ENCODE results near the gene ZNF256. TPM values are rescaled to one million over a fixed set of nuclear protein-coding genes. Genes with fewer than 3 reads are reported as not detected.

ZNF256 gene
- total RNA-seq, 2 experiments from 2014 or later = 6.3 to 6.9 TPM

Other genes starting within 250 kb of the ZNF256 start
- 1 to 10 TPM; 4.4 to 5.0 TPM for gene ZNF154, start 238.5 kb downstream of the ZNF256 start, total RNA-seq
- gene ZNF671, start 220.1 kb downstream of the ZNF256 start, total RNA-seq = 1 to 10 TPM; 7.5 to 8.8 TPM
- gene ZNF776, start 200.9 kb downstream of the ZNF256 start, total RNA-seq = 10 to 100 TPM in 1 of 2 experiments, 1 to 10 TPM in 1; 8.9 to 14.7 TPM
- 10 to 100 TPM; 20.3 to 20.5 TPM for gene ZNF586, start 178.0 kb downstream of the ZNF256 start, total RNA-seq
- 1 to 10 TPM; 5.9 to 6.1 TPM for gene ZNF552, start 132.8 kb downstream of the ZNF256 start, total RNA-seq
- 10 to 100 TPM; 16.8 to 18.2 TPM for gene ZNF587B, start 117.4 kb downstream of the ZNF256 start, total RNA-seq
- 10 to 100 TPM; 20.1 to 22.9 TPM for gene ZNF587, start 97.8 kb downstream of the ZNF256 start, total RNA-seq
- 10 to 100 TPM; 24.1 to 24.5 TPM for gene ZNF814, start 58.7 kb downstream of the ZNF256 start, total RNA-seq
- gene ZNF417, start 31.1 kb downstream of the ZNF256 start, total RNA-seq = 10 to 100 TPM; 12.7 to 14.1 TPM
- 1 to 10 TPM; 4.6 to 4.8 TPM for gene ZNF418, start 12.3 kb downstream of the ZNF256 start, total RNA-seq
- gene C19orf18, start 26.8 kb upstream of the ZNF256 start, total RNA-seq = under 1 TPM; 0.33 to 0.46 TPM
- 1 to 10 TPM; 6.0 to 8.9 TPM for gene ZNF606, start 55.1 kb upstream of the ZNF256 start, total RNA-seq
- not detected for gene ZSCAN1, start 86.3 kb upstream of the ZNF256 start, total RNA-seq
- gene ZNF135, start 111.6 kb upstream of the ZNF256 start, total RNA-seq = 1 to 10 TPM; 1.3 to 1.5 TPM
- 10 to 100 TPM; 23.1 to 29.2 TPM for gene ZSCAN18, start 150.5 kb upstream of the ZNF256 start, total RNA-seq
- gene ZNF329, start 203.1 kb upstream of the ZNF256 start, total RNA-seq = 1 to 10 TPM; 4.9 to 5.0 TPM
- 10 to 100 TPM; 20.2 to 20.5 TPM for gene ZNF274, start 235.4 kb upstream of the ZNF256 start, total RNA-seq